ENCODE results near the gene PLOD2. TPM values are rescaled to one million over a fixed set of nuclear protein-coding genes. Genes with fewer than 3 reads are reported as not detected.

PLOD2 gene
- total RNA-seq, 1 donor from 2014 or later = 117 TPM

- Mint-ChIP-seq H3K27ac (ENCODE audit: unreplicated experiment) (no peak overlapping the region), H3K27me3 (ENCODE audit: low read depth, unreplicated experiment) (no peaks in the 10 kb centered on the region), H3K4me1 (ENCODE audit: low read depth, unreplicated experiment) (no peaks in the 10 kb centered on the region), H3K4me3 (ENCODE audit: unreplicated experiment) (no peak overlapping the region), H3K36me3 (ENCODE audit: low read depth, unreplicated experiment) (no peaks in the 10 kb centered on the region), H3K9me3 (ENCODE audit: unreplicated experiment) (no peaks in the 10 kb centered on the region)
- Histone ChIP-seq H3K4me3 (ENCODE audit: insufficient read depth, low read depth, low read length) (no peak overlapping the region), H3K79me2 (ENCODE audit: insufficient read depth, low read length) (no peaks in the 10 kb centered on the region), H4K20me1 (ENCODE audit: insufficient read depth, low read length) (no peaks in the 10 kb centered on the region), H3K27me3 (ENCODE audit: insufficient read depth, low read length) (no peaks in the 10 kb centered on the region), H3K36me3 (ENCODE audit: insufficient read depth, low read length) (no peaks in the 10 kb centered on the region), H3K4me1 (ENCODE audit: insufficient read depth, low read length) (no peaks in the 10 kb centered on the region), H3K27ac (ENCODE audit: low read depth, low read length) (no peak overlapping the region), H2AFZ (ENCODE audit: low read depth, low read length) (no peak overlapping the region), H3K9ac (ENCODE audit: low read length) (no peak overlapping the region), H3K4me2 (ENCODE audit: low read length) (no peak overlapping the region), H3K9me3 (ENCODE audit: insufficient read depth, low read depth, low read length) (peaks cover 4% of the 10 kb centered on the region)
- no peak for TF ChIP-seq CTCF (IDR thresholded peaks at IDR 0.05; ENCODE audit: insufficient read depth, low read depth, low read length)
- no peak for TF ChIP-seq EZH2 (IDR thresholded peaks at IDR 0.05; ENCODE audit: insufficient read depth, low read length)
- FAIRE-seq (no peak), DNase-seq (ENCODE audit: low read depth) (peak; percentile 19)
These were observed 136.7 kb downstream of the PLOD2 start for GRCh38 chr3:146024260-146024659.

- Mint-ChIP-seq H3K4me3 (ENCODE audit: unreplicated experiment) (no peak overlapping the region), H3K27ac (ENCODE audit: unreplicated experiment) (no peak overlapping the region), H3K9me3 (ENCODE audit: unreplicated experiment) (peaks cover 2% of the 10 kb centered on the region), H3K27me3 (ENCODE audit: low read depth, unreplicated experiment) (no peaks in the 10 kb centered on the region), H3K36me3 (ENCODE audit: low read depth, unreplicated experiment) (no peaks in the 10 kb centered on the region), H3K4me1 (ENCODE audit: low read depth, unreplicated experiment) (no peaks in the 10 kb centered on the region)
- Histone ChIP-seq H3K4me2 (ENCODE audit: low read length) (no peak overlapping the region), H3K27ac (ENCODE audit: low read depth, low read length) (no peak overlapping the region), H3K9me3 (ENCODE audit: insufficient read depth, low read depth, low read length) (peaks cover 4% of the 10 kb centered on the region), H3K79me2 (ENCODE audit: insufficient read depth, low read length) (no peaks in the 10 kb centered on the region), H4K20me1 (ENCODE audit: insufficient read depth, low read length) (no peaks in the 10 kb centered on the region), H3K27me3 (ENCODE audit: insufficient read depth, low read length) (no peaks in the 10 kb centered on the region), H3K4me3 (ENCODE audit: insufficient read depth, low read depth, low read length) (no peak overlapping the region), H3K4me1 (ENCODE audit: insufficient read depth, low read length) (no peaks in the 10 kb centered on the region), H3K36me3 (ENCODE audit: insufficient read depth, low read length) (no peaks in the 10 kb centered on the region), H2AFZ (ENCODE audit: low read depth, low read length) (no peak overlapping the region), H3K9ac (ENCODE audit: low read length) (no peak overlapping the region)
- FAIRE-seq = no peak
- TF ChIP-seq EZH2 (IDR thresholded peaks at IDR 0.05; ENCODE audit: insufficient read depth, low read length) = no peak
- TF ChIP-seq CTCF (IDR thresholded peaks at IDR 0.05; ENCODE audit: insufficient read depth, low read depth, low read length) = no peak
- no peak for DNase-seq (ENCODE audit: low read depth)
These were observed 140.0 kb downstream of the PLOD2 start for GRCh38 chr3:146020969-146021368.

GRCh38 chr3:146019508-146019907 is 141.5 kb downstream of the PLOD2 start:
- no peak overlapping the region for H3K27ac Mint-ChIP-seq (ENCODE audit: unreplicated experiment)
- H3K9me3 ChIP-seq (ENCODE audit: insufficient read depth, low read depth, low read length) = peaks cover 4% of the 10 kb centered on the region
- no peaks in the 10 kb centered on the region for H3K36me3 ChIP-seq (ENCODE audit: insufficient read depth, low read length)
- H3K4me2 ChIP-seq (ENCODE audit: low read length) = no peak overlapping the region
- TF ChIP-seq CTCF (IDR thresholded peaks at IDR 0.05; ENCODE audit: insufficient read depth, low read depth, low read length) = no peak
- TF ChIP-seq EZH2 (IDR thresholded peaks at IDR 0.05; ENCODE audit: insufficient read depth, low read length) = no peak
- FAIRE-seq = no peak
- no peaks in the 10 kb centered on the region for H3K27me3 ChIP-seq (ENCODE audit: insufficient read depth, low read length)
- DNase-seq (ENCODE audit: low read depth) = peak; percentile 6
- peaks cover 2% of the 10 kb centered on the region for H3K9me3 Mint-ChIP-seq (ENCODE audit: unreplicated experiment)
- H2AFZ ChIP-seq (ENCODE audit: low read depth, low read length) = no peak overlapping the region
- no peaks in the 10 kb centered on the region for H3K79me2 ChIP-seq (ENCODE audit: insufficient read depth, low read length)
- H3K4me3 Mint-ChIP-seq (ENCODE audit: unreplicated experiment) = no peak overlapping the region
- no peaks in the 10 kb centered on the region for H3K36me3 Mint-ChIP-seq (ENCODE audit: low read depth, unreplicated experiment)
- no peak overlapping the region for H3K4me3 ChIP-seq (ENCODE audit: insufficient read depth, low read depth, low read length)
- no peaks in the 10 kb centered on the region for H3K27me3 Mint-ChIP-seq (ENCODE audit: low read depth, unreplicated experiment)
- no peaks in the 10 kb centered on the region for H4K20me1 ChIP-seq (ENCODE audit: insufficient read depth, low read length)
- H3K4me1 ChIP-seq (ENCODE audit: insufficient read depth, low read length) = no peaks in the 10 kb centered on the region
- no peak overlapping the region for H3K27ac ChIP-seq (ENCODE audit: low read depth, low read length)
- H3K4me1 Mint-ChIP-seq (ENCODE audit: low read depth, unreplicated experiment) = no peaks in the 10 kb centered on the region
- no peak overlapping the region for H3K9ac ChIP-seq (ENCODE audit: low read length)

Other genes with a start within 250 kb of the PLOD2 start
- gene PLSCR4, start 89.9 kb upstream of the PLOD2 start, total RNA-seq = 1.1 and 1.3 TPM in 2 replicates

Data from astrocyte (in vitro differentiated cells and primary cell).